NCI-H1417 (cell line): ENCODE measurements around the gene ITPKB.
A peak's percentile ranks its signal among the peaks of the same experiment; 100 is the strongest.

Experiments used
- DNase-seq, 3 experiments: peaks; one replicate each; lab custom pipeline; 2025; lab: John Stamatoyannopoulos, UW

ITPKB gene

DNA sequence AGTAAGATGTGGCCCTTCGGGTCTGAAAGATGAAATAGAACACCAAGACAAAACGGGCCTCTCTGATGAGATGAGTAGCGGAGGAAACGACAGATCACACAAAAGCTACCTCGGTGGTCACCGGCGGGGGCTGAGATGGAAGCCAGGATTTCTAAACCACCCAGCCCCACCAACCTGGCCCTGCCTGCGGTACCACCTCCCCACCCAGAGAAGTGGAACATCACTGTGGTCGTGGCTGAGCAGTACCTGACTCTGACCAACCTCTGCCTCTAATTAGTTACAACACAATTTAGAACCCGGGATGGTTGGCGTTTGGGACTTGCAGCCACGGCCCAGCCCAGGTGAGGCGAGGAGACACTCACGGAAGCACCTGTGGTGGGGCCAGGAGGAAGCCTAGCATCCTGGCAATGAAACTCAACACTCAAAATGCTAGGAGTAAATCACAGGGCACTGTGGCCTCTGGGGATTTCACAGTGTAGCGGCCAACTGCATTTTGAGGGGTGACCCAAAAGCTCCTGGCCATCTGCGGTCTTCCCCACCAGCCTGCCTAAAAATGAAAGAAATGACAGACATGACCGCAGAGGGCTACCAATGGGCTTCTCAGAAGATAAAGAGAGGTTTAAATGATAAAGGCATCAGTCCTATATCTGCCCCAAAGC, 73.4 kb downstream of the ITPKB start:
- DNase-seq = no peak

DNA sequence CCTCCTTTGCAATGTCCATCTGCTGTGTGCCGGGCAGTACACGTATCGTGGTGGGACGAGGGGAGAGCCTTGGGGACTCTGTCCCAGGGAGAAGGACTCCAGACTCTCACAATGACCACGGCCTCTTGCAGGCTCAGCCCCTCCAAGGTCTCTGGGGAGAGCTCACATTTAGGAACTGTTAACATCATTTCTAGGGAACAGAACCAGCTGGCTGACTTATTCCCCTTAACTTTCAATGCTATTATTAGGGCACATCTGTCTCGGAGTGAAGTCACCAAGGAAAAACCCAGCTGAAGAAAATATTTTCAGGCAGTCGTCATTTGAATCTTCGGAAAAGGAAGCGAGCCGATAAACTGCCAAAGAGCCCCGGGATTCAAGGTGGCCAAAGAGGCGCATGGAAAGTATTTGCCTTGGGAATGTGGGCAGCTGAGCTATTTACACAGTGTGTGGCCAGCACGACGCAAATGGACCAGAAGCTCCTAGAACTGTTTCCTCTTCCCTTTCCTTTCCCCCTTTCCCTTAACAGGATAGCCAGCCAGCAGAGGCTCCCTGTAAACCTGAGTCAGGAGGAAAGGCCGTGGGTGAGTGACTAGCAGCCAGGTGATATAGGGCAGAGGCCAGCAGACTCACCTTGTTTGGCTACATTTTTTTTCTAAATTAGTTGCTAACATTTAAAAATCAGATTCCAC, 74.5 kb downstream of the ITPKB start:
- no peak for DNase-seq

DNA sequence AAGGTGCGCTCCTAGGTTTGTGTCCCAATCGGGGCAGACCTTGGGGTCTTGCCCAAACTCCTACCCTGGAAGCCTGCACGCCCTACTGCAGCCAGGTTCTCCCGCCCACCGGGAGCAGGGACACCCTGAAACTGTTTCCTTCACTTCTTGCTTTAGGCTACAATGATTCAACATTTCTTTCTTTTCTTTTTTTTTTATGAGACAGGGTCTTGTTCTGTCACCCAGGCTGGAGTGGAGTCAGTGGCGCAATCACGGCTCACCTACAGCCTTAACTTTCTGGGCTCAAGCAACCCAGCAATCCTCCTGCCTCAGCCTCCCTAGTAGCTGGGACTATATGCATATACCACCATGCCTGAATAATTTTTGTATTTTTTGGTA, 75.8 kb downstream of the ITPKB start:
- DNase-seq = no peak

- DNase-seq = no peak
Observed at GRCh38 chr1:226662642-226663326, 76.3 kb downstream of the ITPKB start.

DNA sequence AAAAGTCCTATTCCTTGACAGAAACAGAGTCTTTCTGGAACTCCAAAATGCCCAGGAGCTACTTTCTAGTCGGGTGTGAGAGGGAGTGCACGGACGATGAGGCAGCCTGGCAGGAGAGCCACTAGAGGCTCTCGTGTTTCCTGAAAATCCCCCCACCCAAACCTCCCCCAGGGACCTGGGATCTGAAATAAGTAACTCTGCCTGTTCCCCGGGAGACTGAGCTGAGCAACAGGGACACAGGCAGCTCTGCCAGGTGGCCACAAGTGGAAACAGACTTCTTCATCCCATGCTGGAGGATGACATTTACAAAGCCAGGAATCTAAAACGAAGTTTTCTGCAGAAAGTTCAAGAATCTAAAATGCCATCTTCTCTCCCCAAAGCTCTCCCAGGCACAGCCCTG, 77.1 kb downstream of the ITPKB start:
- DNase-seq = peak in 2 of 3 experiments; percentile 11 to 24

GRCh38 chr1:226661271-226661670, 77.8 kb downstream of the ITPKB start:
- DNase-seq = no peak

GRCh38 chr1:226660410-226661182, 78.5 kb downstream of the ITPKB start:
- peak in 2 of 3 experiments; percentile 40 to 56 for DNase-seq

- DNase-seq = no peak
Observed at GRCh38 chr1:226659641-226660040, 79.4 kb downstream of the ITPKB start.

GRCh38 chr1:226659136-226659535, 79.9 kb downstream of the ITPKB start:
- no peak for DNase-seq

DNA sequence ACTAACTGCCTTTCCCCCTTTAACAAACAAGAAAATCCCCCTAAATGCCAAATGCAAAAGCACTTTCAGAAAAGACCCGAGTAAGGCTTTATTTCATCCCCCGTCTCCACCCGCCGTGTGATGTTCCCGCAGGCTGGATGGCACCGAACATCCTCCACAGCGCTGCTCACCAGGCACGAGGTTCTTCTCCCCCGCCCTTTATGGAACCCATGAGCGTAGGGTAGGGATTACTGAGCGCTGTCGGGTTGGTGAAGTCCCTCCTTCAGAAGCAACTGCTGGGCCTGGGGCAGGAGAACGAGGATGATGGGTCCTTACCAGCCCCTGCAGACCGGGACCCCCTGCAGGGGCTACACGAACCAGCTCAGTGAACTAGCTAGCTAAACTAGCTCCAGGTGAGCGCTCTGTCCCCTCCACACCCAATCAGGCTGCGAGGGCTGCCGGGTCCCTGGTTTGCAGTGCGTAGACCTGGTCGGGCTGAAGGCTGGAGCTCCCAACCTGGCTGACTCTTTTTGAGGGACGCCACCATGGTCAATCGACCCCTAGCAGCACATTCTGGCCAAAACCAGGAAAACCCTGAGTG, 80.4 kb downstream of the ITPKB start:
- DNase-seq = no peak

DNA sequence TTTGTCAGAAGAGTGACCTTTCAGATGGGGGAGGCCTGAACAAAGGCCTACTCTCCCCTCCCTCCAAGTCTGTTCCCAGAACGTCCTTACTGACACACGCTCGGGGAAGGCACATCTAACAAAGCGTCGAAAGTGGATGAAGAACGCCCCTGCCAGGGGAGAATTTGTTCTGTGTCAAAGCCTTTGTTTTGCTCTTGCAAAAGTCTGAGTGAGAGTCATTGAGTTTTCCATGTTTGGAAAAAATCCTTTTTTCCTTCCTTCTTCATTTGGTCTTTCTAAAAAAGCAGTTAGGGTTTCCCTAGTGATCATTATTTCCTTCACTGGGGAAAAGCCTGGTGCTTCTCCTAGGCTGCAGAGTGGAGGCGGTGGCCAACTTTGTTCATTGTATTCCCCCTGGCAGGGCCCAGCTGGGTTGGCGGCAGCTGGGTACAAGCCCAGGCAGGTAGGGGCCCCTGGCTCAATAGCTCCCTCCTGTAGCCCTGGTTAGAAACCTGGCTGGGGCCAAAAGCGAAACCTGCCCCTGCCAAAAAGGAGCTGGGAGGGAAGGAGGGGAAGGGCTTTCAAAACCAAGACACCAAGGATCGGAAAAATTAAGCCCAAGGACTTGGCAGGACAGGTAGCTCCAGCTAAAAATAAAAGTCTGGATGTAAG, 81.1 kb downstream of the ITPKB start:
- DNase-seq = peak in 1 of 3 experiments; percentile 33

DNA sequence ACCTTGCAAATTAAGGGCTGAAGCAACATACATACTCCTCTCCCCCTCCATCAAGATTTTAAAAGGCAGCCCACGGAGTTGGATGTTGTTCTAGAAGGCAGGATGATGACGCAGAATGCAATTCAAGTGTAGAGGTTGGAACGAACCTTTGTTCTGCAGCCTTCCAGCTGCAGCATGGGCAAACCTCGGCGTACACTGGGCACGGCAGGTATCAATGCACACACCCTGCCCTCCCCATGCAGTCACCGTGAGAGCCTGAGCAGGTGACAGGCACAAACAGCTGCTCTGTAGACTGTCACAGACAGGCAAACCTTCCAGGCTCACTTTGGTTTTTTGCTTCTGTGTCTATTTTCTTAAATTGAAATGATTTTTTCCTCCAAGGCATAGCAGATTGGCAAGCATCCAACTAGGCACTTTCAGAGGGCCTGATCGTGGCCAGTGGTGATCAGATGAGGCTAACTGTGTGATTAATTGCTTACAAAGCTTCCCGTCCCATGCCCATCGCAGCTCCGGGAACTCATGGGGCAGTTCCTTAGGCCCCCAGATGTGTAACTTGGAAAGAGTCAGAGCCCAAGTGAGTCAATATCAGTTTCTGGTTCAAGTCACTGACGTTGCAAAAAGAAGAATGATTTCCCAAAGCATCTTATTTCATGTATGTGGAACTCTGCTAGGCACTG, 82.3 kb downstream of the ITPKB start:
- DNase-seq = peak; percentile 64 to 90 (median 74)

DNA sequence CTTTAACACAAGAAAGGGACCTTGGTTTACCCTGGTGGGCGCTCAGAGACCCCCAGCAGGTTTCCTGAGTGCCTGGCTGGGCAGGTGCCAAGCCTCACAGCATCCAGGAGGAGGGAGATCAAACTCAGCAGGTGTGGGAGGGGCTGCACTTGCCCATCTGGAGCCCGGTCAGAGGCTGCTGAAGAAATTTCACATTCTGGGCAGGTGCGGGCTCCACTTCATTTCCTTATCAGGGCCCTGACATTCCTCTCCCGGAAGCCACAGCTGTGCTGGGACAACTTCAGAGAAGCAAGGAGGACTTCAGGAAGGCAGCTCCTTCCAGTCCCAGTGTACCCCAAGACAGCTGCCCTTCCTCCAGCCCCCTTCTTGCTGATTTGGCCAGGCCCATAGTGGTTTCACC, 82.9 kb downstream of the ITPKB start:
- peak; percentile 37 to 76 (median 61) for DNase-seq

DNA sequence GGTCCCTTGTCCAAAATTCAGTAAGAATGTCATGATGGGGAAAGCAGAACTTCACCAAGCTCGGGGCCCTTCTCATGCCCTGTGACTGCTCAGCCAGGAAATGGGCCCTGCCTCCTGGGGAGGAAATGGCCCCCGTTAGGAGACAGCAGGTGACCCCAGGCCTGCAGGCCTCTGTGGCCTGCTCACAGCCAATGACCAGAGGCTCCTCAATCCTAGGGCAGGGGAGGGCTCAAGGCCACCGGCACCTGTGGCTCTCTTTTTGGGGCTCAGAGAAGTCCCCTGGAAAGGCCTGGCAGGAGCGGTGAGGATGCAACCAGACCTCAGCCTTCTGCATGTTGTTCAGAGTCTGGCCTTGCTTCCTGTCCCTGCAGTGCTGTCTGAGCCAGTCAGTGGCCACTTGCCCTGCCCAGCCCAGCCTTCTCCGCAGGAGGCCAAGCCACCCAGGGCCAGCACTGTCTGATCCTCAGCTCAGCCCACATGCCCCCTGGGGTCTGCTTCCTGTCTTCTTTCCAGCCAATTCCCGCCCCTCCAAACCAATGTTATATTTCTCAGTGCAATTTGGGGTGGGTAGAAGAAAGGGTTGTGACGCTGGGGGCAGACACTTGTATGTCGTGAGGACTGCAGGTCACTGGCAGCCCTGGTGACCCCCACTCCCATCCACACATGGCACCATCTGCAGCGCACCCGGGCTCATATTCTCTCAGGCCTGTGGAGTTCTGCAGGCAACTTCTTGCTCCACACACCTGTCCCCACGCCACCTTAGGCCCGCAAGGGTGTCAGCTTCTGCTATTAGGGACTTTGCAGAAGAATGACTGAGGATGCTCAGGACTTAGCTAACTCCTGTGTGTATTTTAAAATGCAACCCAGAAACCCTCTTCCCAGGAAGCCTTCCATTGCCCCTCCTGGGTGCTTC, 83.6 kb downstream of the ITPKB start:
- peak in 2 of 3 experiments; percentile 40 to 66 for DNase-seq

GRCh38 chr1:226654668-226655055, 84.4 kb downstream of the ITPKB start:
- no peak for DNase-seq

DNA sequence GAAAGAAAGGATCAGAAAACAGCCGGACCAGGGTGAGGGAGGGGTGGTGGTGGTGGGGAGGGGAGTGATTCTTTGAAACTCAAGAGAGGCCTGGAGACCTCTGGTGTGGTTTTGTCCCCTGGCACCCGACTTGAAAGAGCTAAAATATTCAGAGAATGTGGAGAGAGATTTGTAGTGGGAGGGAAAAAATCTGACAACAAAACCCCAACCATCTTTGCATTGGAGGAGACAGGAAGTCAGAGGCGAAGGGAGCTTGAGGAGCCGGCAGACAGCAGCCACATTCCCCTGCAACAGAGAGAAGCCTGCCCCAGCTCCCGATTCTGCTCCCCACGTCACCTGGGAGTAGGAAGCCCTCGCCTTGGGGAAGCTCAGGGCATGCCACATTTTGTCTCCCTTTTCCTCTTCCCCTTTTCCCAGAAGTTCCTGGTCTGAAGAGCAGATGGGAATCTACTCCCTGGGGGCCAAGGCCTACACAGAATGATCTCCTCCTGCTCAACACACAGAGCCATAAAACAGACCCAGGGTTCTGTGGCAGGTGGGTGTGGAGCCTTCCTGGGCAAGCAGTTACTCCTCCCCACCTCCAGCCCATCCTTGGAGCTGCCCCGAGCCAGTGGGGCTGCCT, 84.9 kb downstream of the ITPKB start:
- no peak for DNase-seq

DNA sequence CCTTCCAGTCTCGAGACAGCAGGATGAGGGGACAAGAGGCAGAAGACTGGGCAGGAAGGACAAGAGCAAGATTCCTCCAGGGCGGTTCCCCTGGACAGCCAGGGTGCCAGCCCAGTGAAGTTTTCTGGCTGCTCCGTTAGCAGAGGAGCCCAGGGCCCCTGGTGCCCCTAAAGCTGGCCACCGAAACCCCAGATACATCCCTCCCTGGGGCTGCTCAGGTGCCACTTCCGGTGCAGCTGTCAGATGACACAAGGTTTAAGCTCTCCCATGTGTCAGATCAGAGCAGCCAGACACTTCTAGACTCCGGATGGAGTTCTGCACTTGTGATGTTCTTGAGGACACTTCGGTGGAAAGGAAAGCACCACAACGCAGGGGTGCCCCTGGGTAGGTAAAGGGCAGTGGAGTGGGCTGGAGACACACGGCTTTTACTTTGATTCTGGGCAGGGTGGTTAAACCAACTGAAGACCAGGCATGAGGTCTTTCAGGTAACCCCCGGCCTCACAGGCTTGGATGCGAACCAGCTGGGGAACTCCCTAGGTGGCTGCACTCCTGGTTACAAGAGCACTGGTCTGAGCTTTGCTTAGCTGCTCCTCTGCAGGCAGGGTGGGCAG, 85.7 kb downstream of the ITPKB start:
- no peak for DNase-seq

GRCh38 chr1:226652613-226653012, 86.5 kb downstream of the ITPKB start:
- DNase-seq = no peak

DNA sequence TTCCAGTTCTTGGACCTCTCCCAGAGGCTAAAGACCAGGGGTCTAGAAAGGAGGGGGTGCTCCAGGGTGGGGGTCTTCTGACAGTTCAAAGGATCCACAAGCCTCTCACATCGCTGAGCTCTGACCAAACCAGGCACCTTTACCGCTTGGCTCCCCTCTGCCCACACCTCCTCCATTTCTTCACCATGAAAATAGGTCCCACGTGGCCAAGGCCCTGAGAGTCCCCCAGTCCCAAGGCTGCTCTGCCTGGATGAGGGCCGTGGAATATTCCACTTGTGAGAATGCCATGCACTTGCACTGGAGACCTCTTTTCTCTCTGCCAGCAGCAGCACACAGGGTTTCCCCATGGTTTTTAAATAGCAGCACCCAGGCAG, 87.4 kb downstream of the ITPKB start:
- no peak for DNase-seq
